OCI-LY1 (cell line): ENCODE measurements around the gene PRSS33.

Experiments used
- EZH2 ChIP-seq: fragments of 200-600 bp; sonication (generic), shearing (Covaris generic); IDR thresholded peaks from 2 replicates; pipeline ENCODE4 v1.8.0; 2017; ENCODE audit warnings: borderline replicate concordance, mixed run types, mild to moderate bottlenecking, antibody characterized with exemption, low read length, moderate library complexity, mixed read lengths
- TF ChIP-seq, protein P1 (sequence below): fragments of 200-600 bp; sonication (generic), shearing (Covaris generic); IDR thresholded peaks from 2 replicates; pipeline ENCODE4 v1.5.1; 2017; ENCODE audit warnings: mild to moderate bottlenecking, antibody characterized with exemption, low read length, moderate library complexity, mixed read lengths

DNA sequence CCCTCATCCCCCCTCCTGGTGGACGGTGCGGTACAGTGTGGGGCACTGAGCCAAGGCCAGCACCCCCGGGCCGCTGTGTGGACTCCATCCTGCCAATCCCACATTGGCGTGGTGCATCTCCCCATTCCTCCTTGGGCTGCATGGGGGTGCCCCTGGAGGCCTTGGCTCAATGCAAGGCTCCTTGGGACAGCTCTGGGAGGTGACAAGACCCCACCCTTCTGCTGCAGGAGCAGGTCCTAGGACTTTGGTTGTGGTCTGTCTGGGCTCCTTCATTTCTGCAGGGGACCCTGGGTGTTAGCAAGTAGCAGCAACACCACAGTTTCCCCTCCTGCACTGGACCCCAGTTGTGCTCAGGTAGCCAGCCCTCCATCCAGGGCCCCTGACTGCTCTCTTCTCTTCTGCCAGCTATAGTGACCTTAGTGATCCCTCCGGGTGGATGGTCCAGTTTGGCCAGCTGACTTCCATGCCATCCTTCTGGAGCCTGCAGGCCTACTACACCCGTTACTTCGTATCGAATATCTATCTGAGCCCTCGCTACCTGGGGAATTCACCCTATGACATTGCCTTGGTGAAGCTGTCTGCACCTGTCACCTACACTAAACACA lies 31.0 kb upstream of the PRSS33 start:
- TF ChIP-seq, protein P1, sequence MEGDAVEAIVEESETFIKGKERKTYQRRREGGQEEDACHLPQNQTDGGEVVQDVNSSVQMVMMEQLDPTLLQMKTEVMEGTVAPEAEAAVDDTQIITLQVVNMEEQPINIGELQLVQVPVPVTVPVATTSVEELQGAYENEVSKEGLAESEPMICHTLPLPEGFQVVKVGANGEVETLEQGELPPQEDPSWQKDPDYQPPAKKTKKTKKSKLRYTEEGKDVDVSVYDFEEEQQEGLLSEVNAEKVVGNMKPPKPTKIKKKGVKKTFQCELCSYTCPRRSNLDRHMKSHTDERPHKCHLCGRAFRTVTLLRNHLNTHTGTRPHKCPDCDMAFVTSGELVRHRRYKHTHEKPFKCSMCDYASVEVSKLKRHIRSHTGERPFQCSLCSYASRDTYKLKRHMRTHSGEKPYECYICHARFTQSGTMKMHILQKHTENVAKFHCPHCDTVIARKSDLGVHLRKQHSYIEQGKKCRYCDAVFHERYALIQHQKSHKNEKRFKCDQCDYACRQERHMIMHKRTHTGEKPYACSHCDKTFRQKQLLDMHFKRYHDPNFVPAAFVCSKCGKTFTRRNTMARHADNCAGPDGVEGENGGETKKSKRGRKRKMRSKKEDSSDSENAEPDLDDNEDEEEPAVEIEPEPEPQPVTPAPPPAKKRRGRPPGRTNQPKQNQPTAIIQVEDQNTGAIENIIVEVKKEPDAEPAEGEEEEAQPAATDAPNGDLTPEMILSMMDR = no peak
- no peak for TF ChIP-seq EZH2
